K562 (cell line): ENCODE data around the gene PNPLA2. TPM values are rescaled to one million over a fixed set of nuclear protein-coding genes. Genes with fewer than 3 reads are reported as not detected.
A peak's percentile ranks its signal among the peaks of the same experiment; 100 is the strongest.

Experiments
- ATAC-seq: fragments of 200-7000 bp; cut with Tn5 transposase; 3 replicates; pipeline ENCODE4 v1.9.1; 2020; ENCODE audit warnings: moderate library complexity
- BruUV-seq: library from RNA; stranded (reverse); fragments of 400-500 nt; replicated peaks from 2 replicates; lab custom pipeline; 2021; lab: Mats Ljungman, UMichigan
- CTCF ChIA-PET: fragments of 300-600 bp; formaldehyde crosslinking; extraction: SDS; loops from one replicate; lab custom pipeline; 2021; ENCODE audit warnings: low intra/inter-chr PET ratio; lab: Yijun Ruan, JAX
- POLR2A ChIA-PET: fragments of 300-600, 350-650 bp; sonication (Branson Sonifier 250); formaldehyde crosslinking; extraction: SDS; loops from one replicate; lab custom pipeline; 2021; ENCODE audit warnings: antibody characterized with exemption, inconsistent platforms; lab: Yijun Ruan, JAX
- DNase-seq, 4 experiments: peaks; one replicate each; pipeline versions ENCODE4 v3.0.0 to v3.0.0-alpha.2; 2011 to 2018; ENCODE audit warnings: low spot score in 3 of 4, mixed read lengths in 3 of 4; ENCODE audit errors: extremely low read depth in 1 of 4
- FAIRE-seq: peaks from 2 replicates; lab custom pipeline; 2011; peaks lifted over from hg19 to GRCh38; lab: Jason Lieb, UNC
- H2AFZ ChIP-seq: 2 replicates; pipeline ENCODE4 v1.6.0; 2011; ENCODE audit warnings: low read depth, low read length, control low read depth, inconsistent platforms
- H3K27ac ChIP-seq: fragments of 200-600 bp; 3 replicates; pipeline ENCODE4 v1.8.0; 2011; ENCODE audit warnings: low read depth, mild to moderate bottlenecking, control low read depth, inconsistent platforms, low read length, moderate library complexity, mixed read lengths; ENCODE audit errors: extremely low read depth
- H3K27me3 ChIP-seq, 2 experiments: fragments of 300-600 bp in 1 of 2; 2 replicates in 1 of 2; 3 replicates in 1 of 2; pipeline versions ENCODE4 v1.6.0 to v1.8.0; 2011; ENCODE audit warnings: inconsistent platforms in 2 of 2, low read length in 2 of 2, mild to moderate bottlenecking in 1 of 2, mixed read lengths in 1 of 2, moderate library complexity in 1 of 2; ENCODE audit not compliant: control insufficient read depth in 2 of 2, insufficient read depth in 2 of 2
- H3K36me3 ChIP-seq: fragments of 300-600 bp; 3 replicates; pipeline ENCODE4 v1.8.0; 2011; ENCODE audit warnings: mild to moderate bottlenecking, low read length, inconsistent platforms; ENCODE audit not compliant: control insufficient read depth, insufficient read depth
- H3K4me1 ChIP-seq, 2 experiments: fragments of 200-600 bp in 1 of 2; replicated peaks in 1 of 2; 2 replicates in 1 of 2; 3 replicates in 1 of 2; pipeline versions ENCODE4 v1.5.1 to v1.8.0; 2011; ENCODE audit warnings: inconsistent platforms in 2 of 2, low read length in 2 of 2, mild to moderate bottlenecking in 1 of 2, mixed read lengths in 1 of 2, moderate library complexity in 1 of 2; ENCODE audit not compliant: control insufficient read depth in 2 of 2, insufficient read depth in 2 of 2
- H3K4me2 ChIP-seq: 2 replicates; pipeline ENCODE4 v1.6.1; 2011; ENCODE audit warnings: low read length, control low read depth, inconsistent platforms, mixed read lengths; ENCODE audit not compliant: insufficient read depth
- H3K4me3 ChIP-seq: fragments of 200-600 bp; sonication (generic), shearing (Covaris generic); 2 replicates; pipeline ENCODE4 v1.5.1; 2016; ENCODE audit warnings: control low read depth, inconsistent platforms
- H3K79me2 ChIP-seq: fragments of 200-600 bp; 3 replicates; pipeline ENCODE4 v1.8.0; 2011; ENCODE audit warnings: low read length, inconsistent platforms; ENCODE audit not compliant: control insufficient read depth, insufficient read depth
- H3K9ac ChIP-seq, 2 experiments: 2 replicates each; pipeline versions ENCODE4 v1.6.0 to v1.6.1; 2011; ENCODE audit warnings: low read depth in 2 of 2, low read length in 2 of 2, control low read depth in 1 of 2, inconsistent platforms in 1 of 2, mild to moderate bottlenecking in 1 of 2, mixed read lengths in 1 of 2; ENCODE audit not compliant: insufficient read depth in 1 of 2
- H3K9me1 ChIP-seq: one replicate; pipeline ENCODE4 v1.6.0; 2011; ENCODE audit warnings: inconsistent platforms, mild to moderate bottlenecking, low read length, moderate library complexity; ENCODE audit not compliant: control insufficient read depth, insufficient read depth
- H3K9me3 ChIP-seq: replicated peaks from 2 replicates; pipeline ENCODE4 v1.5.1; 2011; ENCODE audit warnings: low read depth, low read length, inconsistent platforms; ENCODE audit not compliant: control insufficient read depth, insufficient read depth
- H4K20me1 ChIP-seq: replicated peaks from 2 replicates; pipeline ENCODE4 v1.6.1; 2011; ENCODE audit warnings: low read length, inconsistent platforms, mixed read lengths; ENCODE audit not compliant: control insufficient read depth, insufficient read depth
- LARP7 ChIP-seq: fragments of 450-650 bp; IDR thresholded peaks from 2 replicates; pipeline ENCODE4 v1.6.1; 2016
- MAFF ChIP-seq: IDR thresholded peaks from 2 replicates; pipeline ENCODE4 v1.6.1; 2012; ENCODE audit warnings: low read length, improper control_type of control experiment
- PCBP2 ChIP-seq: fragments of 200-400 bp; formaldehyde crosslinking; IDR thresholded peaks from 2 replicates; pipeline ENCODE4 v1.6.1; 2018; ENCODE audit warnings: low read length, low read depth, mild to moderate bottlenecking, moderate library complexity; ENCODE audit not compliant: poor library complexity, severe bottlenecking
- POLR3A ChIP-seq: IDR thresholded peaks from 2 replicates; pipeline ENCODE4 v1.6.1; 2011; ENCODE audit warnings: borderline replicate concordance, mild to moderate bottlenecking, moderate library complexity; ENCODE audit not compliant: insufficient read length, insufficient read depth; ENCODE audit errors: extremely low read depth
- SRSF9 ChIP-seq: fragments of 200-400 bp; formaldehyde crosslinking; IDR thresholded peaks from 2 replicates; pipeline ENCODE4 v1.6.1; 2017; ENCODE audit warnings: low read depth, low read length, borderline replicate concordance
- ZFX ChIP-seq: sonication (generic); formaldehyde crosslinking; IDR thresholded peaks from 2 replicates; pipeline ENCODE4 v1.8.0; 2022; ENCODE audit warnings: mild to moderate bottlenecking, missing genetic modification reagents, moderate library complexity
- ZNF507 ChIP-seq: conservative IDR thresholded peaks from 2 replicates; pipeline ENCODE4 v1.6.1; 2017; ENCODE audit warnings: missing genetic modification characterization, missing compliant biosample characterization
- ZNF589 ChIP-seq: fragments of 200-800 bp; sonication (Bioruptor generic); IDR thresholded peaks from 2 replicates; pipeline ENCODE4 v1.6.1; 2016; ENCODE audit warnings: low read depth, missing genetic modification characterization, missing compliant biosample characterization
- ZNF785 ChIP-seq: fragments of 250-450 bp; sonication (Bioruptor Pico); IDR thresholded peaks from 2 replicates; pipeline ENCODE4 v1.4.0; 2020; ENCODE audit warnings: mild to moderate bottlenecking
- WGBS: fragments of 100-300 bp; shearing (Covaris generic); methylation state at CpG from one replicate; pipeline ENCODE4 v1.1.6; 2016; ENCODE audit warnings: low coverage, mixed read lengths; ENCODE audit not compliant: insufficient coverage; ENCODE audit errors: missing lambda C conversion rate; 5-methylcytosine and 5-hydroxymethylcytosine counted together
- in situ Hi-C: fragments of 300-500 bp; cut with MboI; formaldehyde crosslinking; loops from 4 replicates; pipeline ENCODE4 v1.15.0; 2018; ENCODE audit warnings: inconsistent platforms, mixed read lengths
- intact Hi-C: fragments of 100-400 bp; cut with micrococcal nuclease; formaldehyde crosslinking; loops from 2 replicates; pipeline ENCODE4 v1.14.2; 2022
- polyA plus RNA-seq, 8 experiments: library from polyadenylated mRNA; depleted of rRNA in 4 of 8; stranded (reverse) in 5 of 8; unstranded in 3 of 8; fragments of >200 nt; fragmentation: Nextera tagmentation in 2 of 8; fragmentation: Illumina TruSeq in 1 of 8; extraction: Ambion mirVana in 2 of 8; extraction: Trizol in 1 of 8; gene quantifications; 2 replicates each; pipeline versions ENCODE4 v1.2.1 to v1.2.3, GENCODE V29; 2011 to 2014; ENCODE audit warnings: inconsistent platforms in 1 of 8, missing spikeins in 1 of 8
- total RNA-seq, 7 experiments: library from RNA; depleted of rRNA in 6 of 7; stranded (reverse); fragments of >200 nt in 6 of 7; fragmentation: Illumina TruSeq in 2 of 7; extraction: Trizol in 2 of 7; gene quantifications; 2 replicates each; pipeline versions ENCODE4 v1.2.1 to v1.2.3, GENCODE V29; 2011 to 2021; ENCODE audit warnings: low replicate concordance in 1 of 7

The PNPLA2 gene
- total and polyA plus RNA-seq, 9 of the 15 experiments (the other 6 are each of a cell fraction or from before 2014, with no cell fraction given) = 0.39 to 87.1 (median 8.4) TPM

DNA sequence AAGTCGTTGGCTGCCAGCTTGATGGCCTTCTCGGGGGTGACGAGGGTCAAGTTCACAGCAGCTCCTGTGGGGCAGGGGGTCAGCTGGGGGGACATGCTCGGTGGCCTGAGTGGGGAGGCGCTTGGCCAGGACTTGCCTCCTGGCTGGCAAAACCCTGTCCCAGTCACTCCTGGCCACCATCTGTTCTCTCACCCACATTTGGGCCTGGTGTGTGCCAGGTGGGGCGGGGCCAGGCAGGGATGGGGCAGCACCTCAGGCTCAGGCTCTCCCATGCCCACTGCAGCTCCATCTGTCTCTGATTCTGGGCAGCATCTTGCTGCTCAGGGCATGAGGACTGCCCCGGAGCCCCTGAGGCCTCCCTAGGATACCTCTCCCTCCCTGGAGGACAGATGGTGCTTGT is 25.2 kb upstream of the PNPLA2 start:
- no peak for FAIRE-seq
- peaks cover 31% of the 10 kb centered on the region; the same call in 1 of the 3 replicates for H3K36me3 ChIP-seq
- no peak overlapping the region for H3K4me3 ChIP-seq
- in situ Hi-C loops = no loop called here
- H3K9me1 ChIP-seq = peaks cover 3% of the 10 kb centered on the region
- H3K27me3 ChIP-seq = no peaks in the 10 kb centered on the region
- H3K4me2 ChIP-seq = no peak overlapping the region
- H2AFZ ChIP-seq = no peak overlapping the region
- no peaks in the 10 kb centered on the region for H4K20me1 ChIP-seq
- H3K79me2 ChIP-seq = peaks cover 26% of the 10 kb centered on the region
- BruUV-seq = no TSS peak
- H3K9ac ChIP-seq = peak overlapping the region in 1 of 2 experiments; percentile 95; a peak in 1 of 4 replicates
- intact Hi-C loops = loop anchor here (10.0 kb wide), 1 partner anchor 229 kb away; the partner anchor contains the start of genes LMNTD2 and RASSF7
- ChIA-PET POLR2A (interaction anchor here (0.6 to 1.3 kb wide), 6 partner anchors 10 to 53 kb away, joined by 3 to 4 read pairs (median 3); partner anchors contain the start of genes PIDD1, RPLP2 and TALDO1), CTCF (no interaction called here)
- no peak for ATAC-seq
- no peak for TF ChIP-seq SRSF9
- no peak for TF ChIP-seq PCBP2
- TF ChIP-seq POLR3A = no peak
- no peak for TF ChIP-seq ZFX (CRISPR knock-in tag)
- TF ChIP-seq ZNF507 = no peak
- TF ChIP-seq MAFF = no peak
- no peak for TF ChIP-seq LARP7
- no peak for TF ChIP-seq ZNF785 (CRISPR knock-in tag)
- no peak for TF ChIP-seq ZNF589 (CRISPR knock-in tag)
- DNase-seq = no peak
- H3K4me1 ChIP-seq = peaks cover 7 to 89% of the 10 kb centered on the region in 2 experiments
- no peaks in the 10 kb centered on the region for H3K9me3 ChIP-seq
- 94% methylated on average over 7 of the region's 7 CpGs for WGBS
- H3K27ac ChIP-seq = no peak overlapping the region
